Liver (tissue), 9 donors: ENCODE results near the gene HMHB1. TPM values are rescaled to one million over a fixed set of nuclear protein-coding genes. Genes with fewer than 3 reads are reported as not detected.

ENCODE experiments used
- DNase-seq: peaks from one replicate; pipeline ENCODE4 v3.0.0-alpha.2; 2017; ENCODE audit warnings: low spot score
- H3K27ac ChIP-seq, 2 donors: one replicate each; pipeline ENCODE4 v1.7.0; 2013; ENCODE audit warnings: inconsistent platforms in 2 of 2, low read length in 2 of 2, control low read depth in 1 of 2, low read depth in 1 of 2, mild to moderate bottlenecking in 1 of 2
- H3K27me3 ChIP-seq, 4 donors: one replicate each; pipeline versions ENCODE4 v1.6.1 to v1.7.0; 2013; ENCODE audit warnings: low read length in 3 of 4, inconsistent platforms in 1 of 4, mild to moderate bottlenecking in 1 of 4, moderate library complexity in 1 of 4; ENCODE audit not compliant: control insufficient read depth in 4 of 4, insufficient read depth in 4 of 4
- H3K36me3 ChIP-seq, 4 donors: one replicate each; pipeline versions ENCODE4 v1.6.1 to v1.7.0; 2013; ENCODE audit warnings: low read length in 3 of 4, mild to moderate bottlenecking in 3 of 4, low read depth in 1 of 4, moderate library complexity in 1 of 4; ENCODE audit not compliant: control insufficient read depth in 4 of 4, insufficient read depth in 3 of 4
- H3K4me1 ChIP-seq, 4 donors: one replicate each; pipeline versions ENCODE4 v1.6.1 to v1.7.0; 2013; ENCODE audit warnings: low read length in 3 of 4, mild to moderate bottlenecking in 3 of 4, moderate library complexity in 1 of 4; ENCODE audit not compliant: control insufficient read depth in 4 of 4, insufficient read depth in 4 of 4
- H3K4me3 ChIP-seq, 3 donors: one replicate each; pipeline versions ENCODE4 v1.6.1 to v1.7.0; 2013; ENCODE audit warnings: low read length in 3 of 3, control low read depth in 1 of 3, low read depth in 1 of 3, mild to moderate bottlenecking in 1 of 3
- H3K9ac ChIP-seq, 2 donors: one replicate each; pipeline ENCODE4 v1.7.0; 2013; ENCODE audit warnings: low read length in 2 of 2, mild to moderate bottlenecking in 2 of 2, moderate library complexity in 2 of 2, control low read depth in 1 of 2, low read depth in 1 of 2
- H3K9me3 ChIP-seq, 4 donors: one replicate each; pipeline versions ENCODE4 v1.6.1 to v1.7.0; 2013; ENCODE audit warnings: low read length in 3 of 4; ENCODE audit not compliant: control insufficient read depth in 4 of 4
- EGR1 ChIP-seq, 2 donors: IDR thresholded peaks; 2 replicates each; pipeline ENCODE4 v1.6.1; 2016 to 2018; ENCODE audit warnings: antibody characterized with exemption in 2 of 2, low read depth in 2 of 2
- FOXA1 ChIP-seq: IDR thresholded peaks from 2 replicates; pipeline ENCODE4 v1.6.1; 2016; ENCODE audit warnings: antibody characterized with exemption
- FOXA2 ChIP-seq: IDR thresholded peaks from 2 replicates; pipeline ENCODE4 v1.6.1; 2016; ENCODE audit warnings: antibody characterized with exemption
- GABPA ChIP-seq, 2 donors: IDR thresholded peaks in 1 of 2; conservative IDR thresholded peaks in 1 of 2; 2 replicates each; pipeline ENCODE4 v1.6.1; 2016; ENCODE audit warnings: antibody characterized with exemption in 2 of 2, mild to moderate bottlenecking in 1 of 2, moderate library complexity in 1 of 2
- HNF4A ChIP-seq, 2 donors: conservative IDR thresholded peaks; 2 replicates each; pipeline ENCODE4 v1.6.1; 2016; ENCODE audit warnings: antibody characterized with exemption in 2 of 2, mild to moderate bottlenecking in 2 of 2
- HNF4G ChIP-seq: IDR thresholded peaks from 2 replicates; pipeline ENCODE4 v1.6.1; 2016; ENCODE audit warnings: antibody characterized with exemption
- JUND ChIP-seq, 2 donors: IDR thresholded peaks; 2 replicates each; pipeline ENCODE4 v1.6.1; 2016; ENCODE audit warnings: antibody characterized with exemption in 2 of 2
- NR2F2 ChIP-seq: IDR thresholded peaks from 2 replicates; pipeline ENCODE4 v1.6.1; 2016; ENCODE audit warnings: antibody characterized with exemption
- RAD21 ChIP-seq, 2 donors: IDR thresholded peaks; 2 replicates each; pipeline ENCODE4 v1.6.1; 2016; ENCODE audit warnings: antibody characterized with exemption in 2 of 2, mild to moderate bottlenecking in 2 of 2
- RXRA ChIP-seq, 2 donors: IDR thresholded peaks; 2 replicates each; pipeline ENCODE4 v1.6.1; 2017 to 2018; ENCODE audit warnings: antibody characterized with exemption in 2 of 2, mild to moderate bottlenecking in 1 of 2
- SP1 ChIP-seq: IDR thresholded peaks from 2 replicates; pipeline ENCODE4 v1.6.1; 2018; ENCODE audit warnings: antibody characterized with exemption, mild to moderate bottlenecking
- TAF1 ChIP-seq: conservative IDR thresholded peaks from 2 replicates; pipeline ENCODE4 v1.6.1; 2016; ENCODE audit warnings: antibody characterized with exemption, mild to moderate bottlenecking
- YY1 ChIP-seq: IDR thresholded peaks from 2 replicates; pipeline ENCODE4 v1.6.1; 2016; ENCODE audit warnings: antibody characterized with exemption, mild to moderate bottlenecking
- WGBS: extraction: QIAGEN DNeasy Blood & Tissue Kit; methylation state at CpG from one replicate; pipeline ENCODE4 v1.1.7; 2013; 5-methylcytosine and 5-hydroxymethylcytosine counted together
- polyA plus RNA-seq, 2 donors: library from polyadenylated mRNA; stranded (reverse) in 1 of 2; unstranded in 1 of 2; fragments of 200-250 nt in 1 of 2; fragments of >200 nt in 1 of 2; fragmentation: Nextera tagmentation in 1 of 2; extraction: Ambion mirVana in 1 of 2; gene quantifications; one replicate each; pipeline versions ENCODE4 v1.2.1 to v1.2.3, GENCODE V29; 2013 to 2015
- total RNA-seq, 2 donors: library from RNA; depleted of rRNA; stranded (reverse); fragments of >200 nt; gene quantifications; one replicate each; pipeline ENCODE4 v1.2.3, GENCODE V29; 2014
- TF ChIP-seq, protein P1 (sequence below): IDR thresholded peaks from 2 replicates; pipeline ENCODE4 v1.6.1; 2016; ENCODE audit warnings: antibody characterized with exemption
- TF ChIP-seq, protein P2 (sequence below): IDR thresholded peaks from 2 replicates; pipeline ENCODE4 v1.6.1; 2016; ENCODE audit warnings: antibody characterized with exemption, mild to moderate bottlenecking
- TF ChIP-seq, protein P3 (sequence below): IDR thresholded peaks from 2 replicates; pipeline ENCODE4 v1.6.1; 2016; ENCODE audit warnings: antibody characterized with exemption
- TF ChIP-seq, protein P4 (sequence below): fragments of 150-350 bp; IDR thresholded peaks from 2 replicates; pipeline ENCODE4 v1.5.1; 2017; ENCODE audit warnings: improper control_type of control experiment, low read depth, low read length; ENCODE audit not compliant: missing input control
- TF ChIP-seq, protein P5 (sequence below): IDR thresholded peaks from 2 replicates; pipeline ENCODE4 v1.6.1; 2016; ENCODE audit warnings: antibody characterized with exemption
- donor health status: healthy.
- donor health status: healthy.
- donor health status: healthy.
- donor health status: healthy.
- donor health status: healthy.

Gene HMHB1
- total and polyA plus RNA-seq, 4 donors = not detected

DNA sequence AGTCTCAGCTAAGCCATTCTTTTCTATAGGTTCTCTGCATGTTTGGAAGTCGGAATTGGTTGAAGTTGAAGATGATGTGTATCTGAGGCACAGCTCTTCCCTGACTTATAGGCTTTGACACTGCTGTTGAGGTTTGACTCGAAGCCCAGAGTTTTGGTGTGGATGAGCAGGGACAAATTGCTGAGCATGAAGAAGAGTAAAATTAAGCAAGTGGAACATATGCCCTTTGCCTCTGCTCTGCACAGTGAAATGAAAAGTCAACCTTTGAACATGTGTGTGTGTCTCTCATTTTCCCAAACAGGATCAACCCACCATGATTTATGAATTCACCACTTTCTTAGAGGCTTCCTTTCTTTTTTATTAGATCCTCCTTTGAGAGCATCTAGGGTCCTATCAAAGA is 8.5 kb downstream of the HMHB1 start:
- Histone ChIP-seq H3K4me3 (no peak overlapping the region), H3K27me3 (no peaks in the 10 kb centered on the region), H3K4me1 (peaks cover 0 to 5% (median under 1%) of the 10 kb centered on the region in 4 donors), H3K27ac (no peak overlapping the region), H3K9ac (no peak overlapping the region), H3K36me3 (no peaks in the 10 kb centered on the region), H3K9me3 (no peaks in the 10 kb centered on the region)
- TF ChIP-seq NR2F2 (no peak), FOXA2 (no peak), TAF1 (no peak), RAD21 (IDR thresholded peaks at IDR 0.05) (peak; percentile 5 to 36), SP1 (peak; percentile 80), HNF4G (peak; percentile 41), GABPA (IDR thresholded peaks at IDR 0.05 in 1 of 2, conservative IDR thresholded peaks at IDR 0.05 in 1 of 2) (no peak), EGR1 (IDR thresholded peaks at IDR 0.05; ENCODE audit: low read depth in 2 of 2) (no peak), HNF4A (conservative IDR thresholded peaks at IDR 0.05) (peak; percentile 65 to 78), JUND (IDR thresholded peaks at IDR 0.05) (no peak), FOXA1 (no peak), YY1 (peak; percentile 32), RXRA (IDR thresholded peaks at IDR 0.05) (peak in 1 of 2 donors; percentile 27)
- TF ChIP-seq, protein P1, sequence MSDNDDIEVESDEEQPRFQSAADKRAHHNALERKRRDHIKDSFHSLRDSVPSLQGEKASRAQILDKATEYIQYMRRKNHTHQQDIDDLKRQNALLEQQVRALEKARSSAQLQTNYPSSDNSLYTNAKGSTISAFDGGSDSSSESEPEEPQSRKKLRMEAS = no peak
- TF ChIP-seq, protein P2, sequence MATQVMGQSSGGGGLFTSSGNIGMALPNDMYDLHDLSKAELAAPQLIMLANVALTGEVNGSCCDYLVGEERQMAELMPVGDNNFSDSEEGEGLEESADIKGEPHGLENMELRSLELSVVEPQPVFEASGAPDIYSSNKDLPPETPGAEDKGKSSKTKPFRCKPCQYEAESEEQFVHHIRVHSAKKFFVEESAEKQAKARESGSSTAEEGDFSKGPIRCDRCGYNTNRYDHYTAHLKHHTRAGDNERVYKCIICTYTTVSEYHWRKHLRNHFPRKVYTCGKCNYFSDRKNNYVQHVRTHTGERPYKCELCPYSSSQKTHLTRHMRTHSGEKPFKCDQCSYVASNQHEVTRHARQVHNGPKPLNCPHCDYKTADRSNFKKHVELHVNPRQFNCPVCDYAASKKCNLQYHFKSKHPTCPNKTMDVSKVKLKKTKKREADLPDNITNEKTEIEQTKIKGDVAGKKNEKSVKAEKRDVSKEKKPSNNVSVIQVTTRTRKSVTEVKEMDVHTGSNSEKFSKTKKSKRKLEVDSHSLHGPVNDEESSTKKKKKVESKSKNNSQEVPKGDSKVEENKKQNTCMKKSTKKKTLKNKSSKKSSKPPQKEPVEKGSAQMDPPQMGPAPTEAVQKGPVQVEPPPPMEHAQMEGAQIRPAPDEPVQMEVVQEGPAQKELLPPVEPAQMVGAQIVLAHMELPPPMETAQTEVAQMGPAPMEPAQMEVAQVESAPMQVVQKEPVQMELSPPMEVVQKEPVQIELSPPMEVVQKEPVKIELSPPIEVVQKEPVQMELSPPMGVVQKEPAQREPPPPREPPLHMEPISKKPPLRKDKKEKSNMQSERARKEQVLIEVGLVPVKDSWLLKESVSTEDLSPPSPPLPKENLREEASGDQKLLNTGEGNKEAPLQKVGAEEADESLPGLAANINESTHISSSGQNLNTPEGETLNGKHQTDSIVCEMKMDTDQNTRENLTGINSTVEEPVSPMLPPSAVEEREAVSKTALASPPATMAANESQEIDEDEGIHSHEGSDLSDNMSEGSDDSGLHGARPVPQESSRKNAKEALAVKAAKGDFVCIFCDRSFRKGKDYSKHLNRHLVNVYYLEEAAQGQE = no peak
- TF ChIP-seq, protein P3, sequence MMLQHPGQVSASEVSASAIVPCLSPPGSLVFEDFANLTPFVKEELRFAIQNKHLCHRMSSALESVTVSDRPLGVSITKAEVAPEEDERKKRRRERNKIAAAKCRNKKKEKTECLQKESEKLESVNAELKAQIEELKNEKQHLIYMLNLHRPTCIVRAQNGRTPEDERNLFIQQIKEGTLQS = no peak
- TF ChIP-seq, protein P4, sequence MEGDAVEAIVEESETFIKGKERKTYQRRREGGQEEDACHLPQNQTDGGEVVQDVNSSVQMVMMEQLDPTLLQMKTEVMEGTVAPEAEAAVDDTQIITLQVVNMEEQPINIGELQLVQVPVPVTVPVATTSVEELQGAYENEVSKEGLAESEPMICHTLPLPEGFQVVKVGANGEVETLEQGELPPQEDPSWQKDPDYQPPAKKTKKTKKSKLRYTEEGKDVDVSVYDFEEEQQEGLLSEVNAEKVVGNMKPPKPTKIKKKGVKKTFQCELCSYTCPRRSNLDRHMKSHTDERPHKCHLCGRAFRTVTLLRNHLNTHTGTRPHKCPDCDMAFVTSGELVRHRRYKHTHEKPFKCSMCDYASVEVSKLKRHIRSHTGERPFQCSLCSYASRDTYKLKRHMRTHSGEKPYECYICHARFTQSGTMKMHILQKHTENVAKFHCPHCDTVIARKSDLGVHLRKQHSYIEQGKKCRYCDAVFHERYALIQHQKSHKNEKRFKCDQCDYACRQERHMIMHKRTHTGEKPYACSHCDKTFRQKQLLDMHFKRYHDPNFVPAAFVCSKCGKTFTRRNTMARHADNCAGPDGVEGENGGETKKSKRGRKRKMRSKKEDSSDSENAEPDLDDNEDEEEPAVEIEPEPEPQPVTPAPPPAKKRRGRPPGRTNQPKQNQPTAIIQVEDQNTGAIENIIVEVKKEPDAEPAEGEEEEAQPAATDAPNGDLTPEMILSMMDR = no peak
- TF ChIP-seq, protein P5, sequence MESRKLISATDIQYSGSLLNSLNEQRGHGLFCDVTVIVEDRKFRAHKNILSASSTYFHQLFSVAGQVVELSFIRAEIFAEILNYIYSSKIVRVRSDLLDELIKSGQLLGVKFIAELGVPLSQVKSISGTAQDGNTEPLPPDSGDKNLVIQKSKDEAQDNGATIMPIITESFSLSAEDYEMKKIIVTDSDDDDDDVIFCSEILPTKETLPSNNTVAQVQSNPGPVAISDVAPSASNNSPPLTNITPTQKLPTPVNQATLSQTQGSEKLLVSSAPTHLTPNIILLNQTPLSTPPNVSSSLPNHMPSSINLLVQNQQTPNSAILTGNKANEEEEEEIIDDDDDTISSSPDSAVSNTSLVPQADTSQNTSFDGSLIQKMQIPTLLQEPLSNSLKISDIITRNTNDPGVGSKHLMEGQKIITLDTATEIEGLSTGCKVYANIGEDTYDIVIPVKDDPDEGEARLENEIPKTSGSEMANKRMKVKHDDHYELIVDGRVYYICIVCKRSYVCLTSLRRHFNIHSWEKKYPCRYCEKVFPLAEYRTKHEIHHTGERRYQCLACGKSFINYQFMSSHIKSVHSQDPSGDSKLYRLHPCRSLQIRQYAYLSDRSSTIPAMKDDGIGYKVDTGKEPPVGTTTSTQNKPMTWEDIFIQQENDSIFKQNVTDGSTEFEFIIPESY = no peak
- WGBS = 70% methylated on average over 2 of the region's 2 CpGs
- no peak for DNase-seq
